ENCODE results near the gene STK38.
A peak's percentile ranks its signal among the peaks of the same experiment; 100 is the strongest.

STK38 gene

DNA sequence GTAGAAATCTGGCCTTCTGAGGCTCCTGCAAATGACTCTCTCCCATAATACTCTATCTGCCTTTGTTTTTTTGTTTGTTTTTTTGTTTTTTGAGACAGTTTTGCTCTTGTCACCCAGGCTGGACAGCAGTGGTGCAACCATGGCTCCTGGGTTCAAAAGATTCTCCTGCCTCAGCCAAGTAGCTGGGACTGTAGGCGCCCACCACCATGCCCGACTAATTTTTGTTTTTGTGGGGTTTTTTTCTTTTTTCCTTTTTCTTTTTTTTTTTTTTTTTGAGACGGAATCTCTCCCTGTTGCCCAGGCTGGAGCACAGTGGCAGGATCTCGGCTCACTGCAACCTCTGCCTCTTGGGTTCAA, 16.6 kb upstream of the STK38 start:
- no peak for DNase-seq (ENCODE audit: low spot score)

DNA sequence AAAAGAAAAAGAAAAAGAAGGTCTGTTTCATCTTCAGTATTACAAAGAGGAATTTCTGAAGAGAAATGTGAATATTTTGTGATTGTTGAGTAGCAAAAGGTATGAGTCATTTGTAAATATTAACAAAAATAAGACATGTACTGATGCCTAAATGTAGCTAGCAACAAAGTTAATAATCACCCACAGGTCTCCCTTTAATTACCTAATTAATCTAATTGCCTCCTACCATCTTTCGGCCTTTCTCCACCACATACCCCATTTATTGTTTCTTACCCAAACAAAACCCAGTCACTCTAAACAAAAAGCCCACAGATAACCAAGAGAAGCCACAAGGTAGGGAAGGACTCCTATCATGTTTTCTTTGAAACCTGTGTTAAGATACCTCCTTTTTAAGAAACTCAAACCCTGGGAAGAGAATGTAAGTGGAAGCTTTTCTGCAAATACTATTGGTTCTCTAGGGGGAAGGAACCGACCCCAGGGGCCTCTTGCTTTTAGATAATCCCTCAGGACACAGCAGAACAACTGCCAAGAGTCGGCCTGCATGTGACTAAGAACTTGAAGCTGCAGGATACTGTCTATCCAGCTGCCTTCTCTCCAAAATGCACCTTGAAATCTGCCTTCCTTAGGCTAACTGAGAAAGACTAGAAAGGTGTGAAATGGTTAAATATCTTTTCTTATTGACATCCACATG, 16.1 kb upstream of the STK38 start:
- DNase-seq (ENCODE audit: low spot score): no peak

DNA sequence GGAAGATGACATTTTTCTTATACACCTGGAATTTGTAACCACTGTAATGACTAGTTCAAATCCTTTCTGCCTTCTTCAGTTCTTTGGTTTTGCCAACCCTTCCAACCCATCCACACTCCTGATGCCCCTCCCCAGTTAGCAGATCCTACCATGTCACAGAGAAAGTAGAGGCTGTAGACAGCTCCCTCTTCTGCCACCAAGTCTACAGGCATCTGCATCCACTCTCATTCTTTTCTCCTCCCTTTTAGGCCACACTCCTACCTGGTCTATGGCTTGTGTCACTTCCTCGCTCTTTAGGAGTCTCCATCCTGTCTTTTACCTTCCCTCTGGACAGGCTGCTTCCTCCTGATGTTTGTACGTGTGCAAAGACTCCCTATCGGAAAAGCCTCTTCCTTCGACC, 13.5 kb upstream of the STK38 start:
- DNase-seq (ENCODE audit: low spot score): no peak

DNA sequence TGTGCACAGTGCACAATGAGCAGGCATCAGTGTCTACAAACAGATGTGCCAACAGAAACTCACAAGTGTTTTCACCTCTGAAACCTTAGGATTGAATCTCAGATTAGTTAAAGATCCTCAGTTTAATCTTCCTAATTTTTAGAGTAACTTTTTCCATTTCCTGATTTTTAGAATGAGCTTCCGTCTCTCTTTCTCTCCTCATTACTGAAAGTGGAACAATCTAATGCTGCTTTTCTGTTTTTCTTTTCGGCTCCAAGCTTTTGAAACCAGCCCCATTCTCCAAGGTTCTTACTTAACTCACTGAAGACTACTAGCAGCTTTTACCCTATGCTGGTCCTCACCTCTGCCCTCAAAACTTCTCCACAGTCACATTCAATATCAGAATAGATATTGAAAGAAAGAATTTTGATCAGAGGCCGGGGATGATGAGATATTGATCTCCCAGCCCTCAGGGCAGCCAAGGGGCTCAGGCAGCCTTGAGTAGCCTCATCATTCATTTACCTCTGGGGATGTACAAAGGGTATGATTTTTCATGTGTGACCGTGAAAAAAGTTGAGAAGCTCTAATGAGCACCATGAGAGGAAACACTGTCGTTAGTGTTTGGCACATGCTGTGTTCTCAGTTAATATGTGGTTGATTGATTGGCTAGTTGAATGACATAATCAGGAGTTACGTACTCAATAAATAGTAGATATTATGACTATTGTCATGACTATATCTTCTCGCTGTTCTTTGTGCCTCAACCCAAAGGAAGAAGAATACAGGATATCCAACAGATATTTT, 11.9 kb upstream of the STK38 start:
- DNase-seq (ENCODE audit: low spot score): no peak

DNA sequence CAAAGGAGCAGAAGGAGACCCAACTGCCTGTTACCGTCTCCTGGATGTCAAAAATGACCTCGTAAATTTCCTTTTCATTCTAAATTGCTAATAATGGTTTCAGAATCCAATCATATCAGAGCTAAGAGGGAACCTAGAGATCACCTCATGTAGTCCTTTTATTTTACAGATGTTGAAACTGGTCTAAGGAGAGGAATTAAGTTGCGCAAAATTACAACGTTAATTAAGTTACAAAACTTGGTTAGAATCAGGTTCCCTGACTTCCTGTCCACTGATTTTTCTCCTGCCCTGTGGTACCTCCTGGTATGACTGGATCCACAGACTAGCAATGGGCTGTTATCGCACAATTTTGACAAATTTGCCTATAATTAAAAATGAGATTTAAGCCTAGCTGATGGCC, 9.0 kb upstream of the STK38 start:
- DNase-seq (ENCODE audit: low spot score): no peak

DNA sequence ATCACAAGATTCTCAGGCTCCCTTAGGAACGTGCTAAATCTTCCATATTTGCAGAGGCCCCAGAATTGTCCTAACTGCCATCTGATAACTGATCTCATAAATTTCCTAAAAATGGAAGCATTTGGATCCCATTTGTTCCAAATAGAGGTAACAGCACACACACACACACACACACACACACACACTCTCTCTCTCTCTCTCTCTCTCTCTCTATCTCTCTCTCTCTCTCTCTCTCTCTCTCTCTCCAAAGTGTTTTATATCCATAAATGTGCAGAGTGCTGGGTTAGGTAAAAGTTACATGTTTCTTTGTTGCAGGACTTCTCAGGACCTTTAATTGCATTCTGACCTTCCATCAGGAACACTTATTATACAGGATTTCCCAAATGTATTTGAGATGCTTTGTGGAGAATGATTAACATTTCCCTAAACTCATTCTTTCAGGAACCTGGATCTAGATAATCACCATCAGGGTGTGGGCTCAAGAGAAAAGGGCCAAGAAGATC, 8.5 kb upstream of the STK38 start:
- no peak for DNase-seq (ENCODE audit: low spot score)

DNA sequence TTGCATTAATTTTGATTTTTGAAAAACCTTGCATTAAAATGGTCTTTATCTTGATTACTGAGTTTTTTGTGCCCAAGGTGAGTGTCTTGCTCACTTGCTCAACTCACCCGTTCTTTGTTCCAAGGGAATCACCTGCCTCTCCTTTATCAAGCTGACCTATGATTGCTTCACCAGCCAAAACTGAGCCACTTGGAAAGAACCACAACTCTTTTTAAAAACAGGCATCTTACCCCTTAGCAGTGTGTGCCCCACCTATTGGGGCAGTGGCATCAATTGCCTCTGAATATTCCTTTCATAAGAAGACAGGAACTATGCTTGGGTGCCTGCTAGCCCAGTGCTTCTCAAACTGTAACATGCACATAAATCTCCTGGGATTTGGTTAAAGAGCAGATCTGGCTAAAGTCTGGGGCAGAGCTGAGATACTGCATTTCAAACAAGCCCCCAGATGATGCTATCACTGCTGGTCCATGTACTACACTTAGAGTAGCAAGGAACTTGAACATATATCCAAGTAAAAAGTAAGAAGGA, 3.3 kb upstream of the STK38 start:
- DNase-seq (ENCODE audit: low spot score): peak; percentile 45

DNA sequence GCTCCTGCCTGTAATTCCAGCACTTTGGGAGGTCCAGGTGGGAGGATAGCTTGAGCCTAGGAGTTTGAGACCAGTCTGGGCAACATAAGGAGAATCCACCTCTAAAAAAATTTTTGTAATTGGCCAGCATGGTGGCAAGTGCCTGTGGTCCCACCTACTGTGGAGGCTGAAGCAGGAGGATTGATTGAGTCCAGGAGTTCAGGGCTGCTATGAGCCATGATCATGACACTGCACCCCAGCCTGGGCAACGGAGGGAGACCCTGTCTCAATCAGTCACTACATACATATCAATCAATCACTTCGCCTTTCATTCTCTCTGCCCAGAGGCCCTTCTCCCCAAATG, 1.1 kb upstream of the STK38 start:
- no peak for DNase-seq (ENCODE audit: low spot score)

DNA sequence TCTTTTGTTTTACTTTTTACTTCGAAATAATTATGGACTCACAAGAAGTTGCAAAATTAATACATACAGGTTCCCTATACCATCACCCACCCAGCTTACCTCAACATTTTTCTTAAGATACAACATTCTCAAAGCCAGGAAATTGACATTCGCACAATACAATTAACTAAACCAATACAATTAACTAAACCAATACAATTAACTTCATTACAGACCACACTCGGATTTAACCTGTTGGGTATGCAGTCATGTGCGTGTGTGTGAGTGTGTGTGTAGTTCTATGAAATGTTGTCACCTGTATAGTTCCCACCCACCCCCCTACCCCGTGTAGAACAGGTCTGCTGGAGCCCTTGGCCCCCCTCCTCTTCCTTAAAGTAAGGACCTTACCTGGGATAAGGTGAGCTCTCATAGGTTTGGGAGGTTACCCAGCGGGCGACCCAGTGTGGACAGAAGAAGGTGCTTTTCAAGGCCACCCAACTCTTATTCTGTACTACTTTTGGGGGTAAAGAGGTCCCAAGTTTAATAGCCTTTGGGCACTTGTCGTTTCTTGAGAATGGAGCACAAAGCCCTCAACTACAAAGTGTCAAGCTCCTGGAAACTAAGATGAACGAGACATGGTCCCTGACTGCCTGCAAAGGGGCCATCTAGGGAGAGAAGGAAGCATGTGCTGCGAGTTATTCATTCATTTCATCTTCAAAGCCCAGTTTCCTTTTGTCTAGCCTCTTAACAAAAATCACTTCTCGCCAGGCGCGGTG, 544 bp upstream of the STK38 start:
- DNase-seq (ENCODE audit: low spot score): no peak

DNA sequence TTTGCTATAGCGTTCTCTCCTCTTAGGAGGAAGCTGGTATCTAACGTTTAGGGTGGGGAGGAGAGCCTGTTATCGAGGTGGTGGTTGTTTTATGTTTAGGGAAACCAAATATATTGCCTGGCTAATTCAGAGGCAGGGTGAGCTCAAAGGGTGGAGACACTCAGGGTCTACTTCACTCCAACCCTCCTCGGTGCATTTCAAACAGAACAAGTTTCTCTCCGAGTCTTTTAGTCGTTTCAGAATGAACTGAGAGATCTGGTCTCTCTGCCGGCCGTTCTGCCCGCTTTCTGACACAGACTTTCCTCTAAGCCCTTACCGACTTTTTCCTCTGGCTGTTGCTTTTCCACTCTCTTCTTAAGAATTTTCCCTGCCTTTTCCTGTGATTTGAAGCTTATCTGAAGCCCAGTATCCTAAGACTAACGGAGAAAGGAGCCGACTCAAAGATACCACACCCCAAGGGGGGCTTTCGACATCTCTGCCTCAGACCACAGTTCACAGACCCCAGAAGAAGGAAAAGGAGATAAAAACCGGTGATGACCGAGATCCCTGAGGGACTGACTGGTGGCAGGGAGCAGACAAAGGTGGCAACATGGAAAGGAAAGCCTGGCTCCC, 865 bp downstream of the STK38 start:
- DNase-seq (ENCODE audit: low spot score): peak; percentile 20

DNA sequence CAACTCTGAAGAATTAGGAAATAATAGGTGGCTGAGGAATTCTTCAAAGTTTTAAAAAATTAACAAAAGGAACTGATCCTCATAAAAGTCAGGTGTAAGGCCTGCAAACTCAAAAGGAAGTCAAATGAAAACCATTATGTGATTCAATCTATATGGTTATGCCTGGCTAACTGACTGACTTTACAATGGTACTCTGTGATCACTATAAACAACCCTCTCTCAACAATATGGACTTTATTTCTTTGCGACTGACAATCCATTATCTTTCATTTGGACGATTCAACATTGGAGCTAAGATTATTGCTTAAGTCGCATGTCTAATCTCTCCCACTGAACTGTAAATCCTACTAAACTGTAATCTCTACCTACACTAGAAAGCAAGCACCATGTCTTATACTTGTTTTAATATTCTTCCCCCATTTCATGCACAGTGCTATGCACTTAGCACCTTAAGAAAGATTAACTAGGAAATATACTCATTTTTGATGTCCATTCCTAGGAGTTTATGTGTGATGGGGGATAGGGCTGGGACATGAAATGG, 1.4 kb downstream of the STK38 start:
- DNase-seq (ENCODE audit: low spot score): no peak

DNA sequence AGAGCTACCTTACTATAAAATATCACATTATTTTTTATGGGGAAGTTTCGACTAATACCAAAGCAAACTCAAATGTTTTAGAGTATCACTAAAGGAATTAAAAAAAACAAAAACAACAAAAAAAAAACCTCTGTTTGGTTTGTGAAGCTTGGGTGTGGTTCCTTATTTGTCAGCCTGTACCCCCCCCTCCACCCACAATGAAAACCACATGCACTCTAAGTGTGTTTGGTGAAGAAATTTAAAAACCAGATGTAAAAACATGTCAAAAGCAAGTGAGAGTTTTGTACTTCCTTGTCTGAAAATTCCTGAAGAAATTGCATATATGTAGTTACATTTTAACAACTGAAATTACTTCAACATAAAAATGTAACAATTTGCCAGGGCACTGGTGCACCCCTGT, 3.1 kb downstream of the STK38 start:
- no peak for DNase-seq (ENCODE audit: low spot score)

DNA sequence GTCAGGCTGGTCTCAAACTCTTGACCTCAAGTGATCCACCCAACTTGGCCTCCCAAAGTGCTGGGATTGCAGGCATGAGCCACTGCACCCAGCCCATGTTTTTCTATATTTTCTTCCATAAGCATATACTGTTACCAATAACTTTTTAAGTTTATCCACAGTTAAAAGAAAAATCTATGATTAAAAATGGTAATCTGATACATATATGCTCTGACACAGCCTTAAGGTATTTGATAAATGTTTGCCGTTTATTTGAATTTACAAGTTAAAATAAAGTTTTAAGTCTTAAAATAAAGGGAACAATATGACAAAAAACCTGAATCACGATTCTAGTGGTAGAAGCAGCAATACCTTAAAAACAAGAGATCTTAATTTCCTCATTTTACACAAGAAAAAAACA, 5.2 kb downstream of the STK38 start:
- no peak for DNase-seq (ENCODE audit: low spot score)

DNA sequence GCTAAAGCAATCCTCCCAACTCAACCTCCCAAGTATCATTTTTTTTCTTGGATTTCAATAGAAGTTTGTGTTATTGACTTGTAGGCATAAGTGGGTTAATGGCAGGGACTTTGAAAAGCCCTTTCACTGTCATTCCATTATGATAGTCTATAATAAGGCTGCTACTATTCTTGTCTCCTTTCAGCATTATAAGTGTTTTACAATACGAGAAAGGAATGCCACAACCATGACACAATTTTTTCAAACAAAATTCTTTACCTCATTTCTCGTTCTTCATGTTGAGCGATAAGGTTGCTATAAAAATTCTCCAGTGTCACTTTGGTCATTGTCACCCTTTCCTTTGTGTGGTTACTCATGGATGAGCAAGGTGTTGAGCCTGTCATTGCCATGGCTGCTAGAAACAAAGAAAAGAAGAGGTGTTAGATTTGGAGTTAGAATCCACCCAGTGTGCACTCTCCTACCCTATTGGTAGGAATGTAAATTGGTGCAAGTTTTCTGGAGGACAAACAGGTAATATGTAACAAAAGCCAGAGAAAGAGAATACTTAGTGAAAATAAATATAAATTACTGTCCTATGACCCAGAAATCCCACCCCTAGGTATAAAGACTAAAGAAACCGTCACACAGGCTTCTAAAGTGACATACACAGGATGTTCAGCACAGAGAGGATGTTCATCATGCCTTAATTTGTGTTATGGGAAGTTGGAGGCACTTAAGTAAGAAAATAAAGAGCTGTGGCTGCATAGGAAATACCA, 7.3 kb downstream of the STK38 start:
- DNase-seq (ENCODE audit: low spot score): no peak

DNA sequence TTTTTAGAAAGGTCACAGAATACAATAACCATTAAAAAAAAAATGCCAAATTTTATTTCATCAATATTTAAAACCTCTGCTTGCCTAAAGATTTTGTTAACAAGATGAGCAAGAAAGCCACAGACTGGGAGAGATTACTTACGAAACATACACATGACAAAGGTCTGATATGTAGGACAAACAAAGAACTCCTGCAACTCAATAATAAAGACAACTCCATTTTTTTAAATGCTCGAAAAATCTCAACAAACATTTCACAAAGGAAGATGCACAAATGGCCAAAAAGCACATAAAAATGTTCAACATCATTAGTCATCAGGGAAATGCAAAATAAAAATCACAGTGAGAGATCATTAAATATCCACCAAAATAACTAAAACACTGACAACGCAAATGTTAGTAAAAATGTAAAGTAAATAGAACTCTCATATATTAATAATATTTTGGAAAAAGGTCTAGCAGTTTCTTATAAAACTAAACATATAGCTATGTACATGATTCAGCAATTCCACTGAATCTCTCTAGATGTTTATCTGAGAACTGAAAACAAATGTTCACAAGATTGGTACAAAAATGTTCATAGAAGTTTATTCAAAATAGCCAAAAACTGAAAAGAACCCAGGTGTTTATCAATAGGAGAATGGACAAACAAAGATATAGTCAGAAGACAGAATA, 10.3 kb downstream of the STK38 start:
- no peak for DNase-seq (ENCODE audit: low spot score)

DNA sequence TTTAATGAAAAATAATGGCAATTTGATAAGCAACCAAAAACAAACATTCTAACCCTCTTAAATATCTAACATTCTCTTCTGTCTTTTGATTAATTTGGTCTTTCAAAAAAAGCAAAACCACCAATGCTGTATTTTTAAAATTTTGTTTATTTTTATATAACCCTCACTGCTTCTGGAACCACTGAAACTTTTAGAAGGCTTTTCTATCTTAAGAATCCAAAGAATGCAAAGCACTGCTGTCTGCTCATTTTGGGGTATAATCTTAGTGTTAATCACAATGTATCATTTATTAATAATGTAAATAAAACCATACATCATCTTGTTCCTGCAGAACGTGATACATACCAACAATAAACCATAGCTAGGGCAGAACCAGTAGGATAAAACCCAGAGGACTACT, 14.0 kb downstream of the STK38 start:
- DNase-seq (ENCODE audit: low spot score): no peak

DNA sequence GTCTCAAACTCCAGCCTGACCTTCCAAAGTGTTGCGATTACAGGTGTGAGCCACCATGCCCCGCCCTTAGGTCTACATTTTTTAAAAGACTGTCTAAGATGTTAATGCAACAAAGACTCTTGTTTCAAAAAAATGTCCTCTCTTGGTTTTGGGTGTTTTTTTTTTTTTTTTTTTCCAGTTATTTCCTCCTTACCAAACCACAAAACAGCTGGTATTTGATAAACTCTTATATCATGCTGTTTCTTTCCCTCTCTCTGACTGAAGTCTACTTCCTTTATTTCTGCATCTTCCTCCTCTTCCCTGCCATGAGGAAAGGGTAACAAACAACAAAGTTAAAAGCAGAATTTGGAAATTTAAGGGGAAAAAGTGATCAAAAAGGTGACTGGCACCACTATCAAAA, 21.2 kb downstream of the STK38 start:
- no peak for DNase-seq (ENCODE audit: low spot score)

DNA sequence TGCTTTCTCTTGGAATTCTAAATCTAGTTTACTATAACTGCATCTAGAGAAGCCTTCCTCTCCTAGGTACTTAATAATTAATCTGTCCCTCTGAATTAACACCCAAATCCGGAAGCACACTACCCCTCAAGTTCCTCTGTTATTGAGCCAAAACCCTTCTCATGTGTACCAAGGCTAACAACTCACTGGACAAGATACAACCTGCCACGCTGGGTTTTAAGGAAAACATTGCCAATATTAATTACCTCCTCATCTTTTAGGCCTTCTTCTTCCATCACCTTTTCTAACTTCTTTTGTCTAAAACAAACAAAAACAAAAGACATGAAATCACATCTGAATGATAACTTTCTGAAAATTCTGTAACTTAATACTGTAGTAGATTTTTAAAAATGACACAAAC, 21.9 kb downstream of the STK38 start:
- DNase-seq (ENCODE audit: low spot score): no peak

DNA sequence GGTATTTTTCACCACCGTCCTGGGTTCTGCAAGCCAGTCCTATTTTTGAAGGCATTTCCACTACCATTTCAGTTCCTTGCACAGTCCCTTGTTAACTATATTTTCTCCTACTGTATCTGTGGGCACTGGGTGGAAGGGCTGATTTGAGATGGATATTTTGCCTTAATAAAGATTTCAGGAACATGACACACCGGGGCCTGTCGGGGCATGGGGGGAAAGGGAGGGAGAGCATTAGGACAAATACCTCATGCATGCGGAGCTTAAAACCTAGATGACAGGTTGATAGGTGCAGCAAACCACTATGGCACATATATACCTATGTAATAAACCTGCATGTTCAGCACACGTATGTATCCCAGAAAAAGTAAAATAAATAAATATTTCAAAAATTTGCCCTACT, 22.4 kb downstream of the STK38 start:
- no peak for DNase-seq (ENCODE audit: low spot score)

DNA sequence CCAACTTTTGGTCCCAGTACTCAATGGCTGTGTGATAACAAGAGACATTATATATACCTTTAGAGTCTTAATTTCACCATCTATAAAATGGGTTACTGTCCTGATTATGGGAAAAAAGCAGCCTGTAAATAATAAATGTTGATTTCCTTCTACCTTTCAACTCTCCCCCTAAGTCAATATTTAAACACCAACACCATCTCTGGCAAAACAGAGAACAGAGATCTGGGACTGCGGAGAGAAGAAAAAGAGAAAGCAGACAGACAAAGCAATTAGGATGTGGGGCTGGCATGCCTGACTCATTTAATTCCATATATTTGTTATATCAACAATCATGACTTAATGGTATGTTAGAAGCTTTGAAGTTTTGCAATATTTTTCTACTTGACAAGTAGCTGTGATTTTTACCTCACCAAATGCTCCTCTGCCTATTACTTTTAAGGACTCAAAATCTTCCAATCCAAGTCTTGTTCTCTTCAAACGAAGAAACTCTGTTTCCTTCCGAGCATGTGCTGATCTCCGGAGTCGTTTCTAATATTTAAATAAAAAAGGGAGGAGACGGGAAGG, 23.3 kb downstream of the STK38 start:
- no peak for DNase-seq (ENCODE audit: low spot score)

DNA sequence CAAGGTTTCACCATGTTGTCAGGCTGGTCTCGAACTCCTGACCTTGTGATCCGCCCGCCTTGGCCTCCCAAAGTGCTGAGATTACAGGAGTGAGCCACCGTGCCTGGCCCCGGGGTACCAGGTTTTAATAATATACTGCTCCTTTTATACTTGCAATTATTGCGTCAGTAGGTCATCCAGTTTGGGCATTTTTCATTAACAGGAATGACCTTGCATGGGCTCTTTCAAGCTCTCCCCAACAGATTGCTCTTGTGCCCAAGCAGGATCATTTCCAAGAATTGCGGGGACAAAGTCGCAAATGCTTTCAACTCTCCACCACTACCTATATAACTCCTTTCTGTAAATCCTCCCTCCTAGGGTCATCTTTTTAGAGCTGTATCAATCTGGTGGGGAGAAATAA, 23.8 kb downstream of the STK38 start:
- no peak for DNase-seq (ENCODE audit: low spot score)

Data from germinal center (tissue), 1 donor.